NCI-H2196 treated with DMSO at 0.1 percent for 48 hours (cell line): ENCODE data around the gene TSPAN19.
"Not testable (repeated sequence)": the region's sequence is repeated elsewhere in the genome, so short reads cannot be mapped to it uniquely, and the experiment has no call there.

ENCODE experiments used
- DNase-seq: peaks from one replicate; lab custom pipeline; 2025; ENCODE audit not compliant: unreplicated experiment; lab: John Stamatoyannopoulos, UW

TSPAN19 gene

DNA sequence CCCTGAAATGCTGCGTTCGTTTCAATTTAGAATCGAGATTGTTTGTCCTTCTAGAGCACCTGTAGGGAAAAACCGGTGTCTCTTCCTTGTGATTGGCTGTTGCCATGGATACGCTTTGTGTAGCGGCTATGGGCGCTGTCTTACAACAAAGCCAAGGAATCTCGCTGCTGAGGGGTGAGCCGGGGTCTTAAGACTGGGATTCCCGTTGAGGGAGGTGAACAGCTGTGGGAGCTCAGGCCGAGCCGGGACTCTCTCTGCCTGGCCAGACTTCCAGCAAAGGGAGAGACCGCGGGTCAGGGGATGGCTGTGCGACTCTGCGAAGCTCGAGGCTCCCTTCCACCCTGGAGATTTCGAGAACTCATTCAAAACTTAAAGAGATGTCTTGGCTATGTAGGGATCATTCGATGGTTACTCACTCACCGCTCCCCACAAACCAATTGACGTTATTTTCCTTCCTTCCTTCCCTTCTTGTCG, at the start of gene TSPAN19, which contains the start of gene LRRIQ1:
Gene TSPAN19, minus strand, starts transcription at position 44 of the 474 bp plus-strand sequence. CDS start 6,331 bp downstream, outside the sequence.
Gene LRRIQ1, plus strand, starts transcription at position 118 of the 474 bp plus-strand sequence. CDS start 1,826 bp downstream, outside the sequence.
- peak; percentile 77 for DNase-seq

DNA sequence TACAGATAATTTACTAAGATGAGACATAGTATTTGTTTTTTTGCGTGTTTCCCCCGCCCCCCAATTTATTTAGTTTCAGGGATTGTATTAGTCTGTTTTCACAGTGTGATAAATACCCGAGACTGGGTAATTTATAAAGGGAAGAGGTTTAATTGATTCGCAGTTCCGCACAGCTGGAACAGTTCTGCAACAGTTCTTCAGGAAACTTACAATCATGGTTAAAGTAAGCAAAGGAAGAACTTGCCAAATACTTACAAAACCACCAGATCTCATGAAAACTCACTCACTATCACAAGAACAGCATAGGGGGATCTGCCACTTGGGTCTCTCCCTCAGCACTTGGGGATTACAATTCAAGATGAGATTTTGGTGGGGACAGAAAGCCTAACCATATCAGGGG, 49.0 kb upstream of the TSPAN19 start:
- no peak for DNase-seq

DNA sequence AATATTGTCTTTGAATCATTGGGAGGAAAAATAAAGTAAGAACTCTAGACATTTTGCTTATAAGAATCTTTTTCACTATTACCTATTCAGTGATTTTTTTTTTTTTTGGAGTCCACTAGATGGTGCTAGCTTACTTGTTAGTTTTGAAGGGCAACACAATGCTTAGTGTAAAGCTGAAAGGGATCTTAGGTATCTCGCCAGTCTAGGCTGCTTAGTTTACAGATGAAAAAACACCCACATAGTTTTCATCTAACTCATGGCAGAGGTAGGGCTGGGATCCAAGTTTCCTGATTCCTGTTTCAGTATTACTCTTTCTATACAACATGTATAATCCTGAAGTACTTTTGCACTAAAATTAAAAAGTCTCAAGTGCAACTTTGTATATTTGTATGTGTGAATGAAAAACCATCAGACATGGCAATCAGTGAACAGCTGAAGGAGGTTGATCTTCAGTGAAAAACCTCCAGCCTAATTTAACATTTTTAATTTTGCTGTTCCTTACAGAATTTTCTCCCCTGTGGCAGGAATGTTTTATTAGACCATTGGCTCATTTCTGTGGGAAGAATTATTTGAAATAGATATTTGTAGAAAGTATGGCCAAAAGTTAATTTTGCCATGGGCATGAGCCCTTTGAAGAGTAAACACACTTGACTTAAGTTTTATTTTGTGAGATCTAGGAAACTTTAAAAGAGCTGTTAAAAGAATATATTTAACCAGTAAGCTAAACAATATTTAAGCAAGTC, 40.8 kb upstream of the TSPAN19 start:
- DNase-seq = peak; percentile 23

DNA sequence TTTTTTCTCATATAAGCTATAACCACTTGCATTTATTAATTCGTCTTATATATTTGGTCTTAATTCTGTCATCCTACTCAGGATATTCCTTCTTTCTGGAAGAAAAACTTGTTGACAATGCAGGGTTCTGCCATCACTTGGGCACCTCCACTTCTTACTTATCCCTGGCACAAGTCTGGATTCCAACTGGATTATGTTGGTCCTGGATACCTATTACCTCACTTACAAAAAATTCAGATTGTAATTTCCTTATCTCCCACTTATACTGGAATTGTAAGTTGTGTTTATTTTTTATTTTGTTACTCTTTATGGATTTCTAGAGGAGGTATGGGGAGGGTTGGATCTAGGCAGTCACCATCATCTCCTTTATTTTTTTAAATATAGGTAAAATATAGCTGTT, 36.7 kb upstream of the TSPAN19 start:
- DNase-seq = no peak

DNA sequence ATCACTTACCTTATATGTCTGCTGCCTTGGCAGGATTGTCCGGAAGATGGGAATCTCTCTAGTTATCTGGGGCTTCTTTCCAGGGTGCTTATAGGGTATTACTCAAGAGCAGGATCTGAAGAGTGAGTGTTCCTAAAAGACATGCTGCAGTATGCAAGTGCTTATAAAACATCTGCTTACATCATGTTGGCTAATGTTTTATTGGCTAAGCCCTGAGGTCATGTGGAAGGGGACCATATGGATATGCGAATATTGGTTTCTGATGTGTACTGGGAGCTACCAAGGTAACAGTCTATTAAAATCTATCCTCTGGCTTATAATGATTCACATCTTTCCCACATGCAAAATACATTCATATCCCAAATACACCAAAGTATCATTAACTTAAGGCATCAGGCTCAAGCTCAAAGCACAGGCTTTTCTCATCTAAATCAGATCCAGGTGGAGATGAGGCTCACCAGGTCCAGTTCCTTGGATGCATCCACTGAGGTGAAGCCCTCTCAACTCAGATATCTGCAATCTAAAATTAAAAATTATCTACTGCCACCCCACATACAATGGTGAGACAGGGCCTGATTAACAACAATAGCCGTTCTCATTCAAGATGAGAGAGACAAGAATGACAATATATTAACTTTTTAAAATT, 29.9 kb upstream of the TSPAN19 start:
- no peak for DNase-seq

DNA sequence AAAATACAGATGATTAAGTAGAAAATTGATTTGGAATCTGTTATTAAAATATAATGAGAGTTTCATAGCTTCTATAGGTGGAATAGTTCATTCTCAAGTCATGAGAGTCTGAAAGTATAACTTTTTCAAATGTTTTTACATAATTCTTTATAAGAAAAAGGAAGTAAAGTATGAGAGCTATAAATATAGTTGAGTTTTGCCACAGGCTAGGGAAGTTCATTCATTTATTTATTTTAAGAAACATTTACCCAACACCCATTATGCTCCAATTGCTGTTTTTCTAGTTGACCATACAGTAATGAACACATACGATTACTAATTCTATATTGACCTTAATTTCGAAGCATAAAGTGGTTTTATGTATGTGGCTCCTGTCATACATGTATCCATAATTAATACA, 24.8 kb upstream of the TSPAN19 start:
- no peak for DNase-seq

DNA sequence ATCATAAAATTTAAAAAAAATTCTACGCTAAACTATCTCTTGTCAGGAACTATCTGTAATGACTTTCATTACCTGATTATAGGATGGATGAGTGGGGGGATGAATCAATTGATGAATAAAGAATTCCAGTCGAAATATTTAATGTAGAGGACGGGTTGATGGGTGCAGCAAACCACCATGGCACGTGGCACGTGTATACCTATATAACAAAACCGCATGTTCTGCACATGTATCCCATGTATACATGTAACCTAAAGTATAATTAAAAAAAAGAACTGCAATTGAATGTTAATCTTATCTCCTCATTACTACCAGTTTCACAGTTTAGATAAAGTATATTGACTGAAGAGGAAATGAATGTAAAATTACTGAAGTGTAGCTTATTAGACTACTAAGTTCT, 23.5 kb upstream of the TSPAN19 start:
- no peak for DNase-seq

DNA sequence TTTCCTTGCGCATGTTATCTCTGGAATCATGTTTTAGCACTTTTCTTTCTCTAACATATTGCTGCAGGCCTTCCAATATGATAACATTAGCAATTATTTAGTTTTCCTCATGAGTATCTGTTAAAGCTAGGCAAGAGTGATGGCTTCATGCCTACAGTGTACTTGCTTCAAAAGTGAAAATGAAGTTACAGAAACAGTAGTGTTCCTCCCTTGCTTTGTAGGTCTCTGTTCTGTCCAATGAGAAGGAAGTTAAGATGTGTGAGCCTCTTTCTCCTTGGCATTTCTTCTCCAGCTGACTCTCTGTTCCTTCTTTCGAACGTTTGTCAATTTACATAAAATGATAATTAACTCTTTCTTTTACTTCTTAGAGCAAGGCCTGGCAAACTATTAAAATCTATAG, 22.3 kb upstream of the TSPAN19 start:
- no peak for DNase-seq

DNA sequence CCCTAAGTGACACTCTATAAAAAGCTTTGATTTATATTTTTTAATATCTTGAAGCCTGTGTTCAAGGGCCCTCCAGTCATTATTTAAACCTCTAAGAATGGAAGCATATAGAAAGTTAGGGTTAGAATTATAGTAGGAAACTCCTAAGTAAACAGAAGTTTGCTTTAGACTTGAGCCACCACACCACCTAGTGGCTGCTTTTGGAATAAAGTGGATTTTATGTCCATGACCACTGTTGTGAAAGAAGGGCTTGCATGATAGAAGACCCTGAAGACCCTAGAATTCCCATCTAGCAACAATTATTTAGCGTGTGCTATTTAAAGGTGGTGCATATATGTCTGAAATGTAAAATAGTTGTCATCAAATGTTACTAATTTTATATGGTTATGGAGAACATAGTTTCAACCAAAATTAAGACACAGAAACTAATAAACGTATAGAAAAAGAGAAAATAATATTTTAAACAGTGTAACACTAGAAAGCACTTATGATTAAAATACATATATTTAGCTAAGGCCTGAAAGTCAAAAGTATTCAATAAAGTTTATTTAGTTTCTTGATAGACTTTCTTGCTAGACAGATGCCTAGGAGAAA, 21.4 kb upstream of the TSPAN19 start:
- no peak for DNase-seq

DNA sequence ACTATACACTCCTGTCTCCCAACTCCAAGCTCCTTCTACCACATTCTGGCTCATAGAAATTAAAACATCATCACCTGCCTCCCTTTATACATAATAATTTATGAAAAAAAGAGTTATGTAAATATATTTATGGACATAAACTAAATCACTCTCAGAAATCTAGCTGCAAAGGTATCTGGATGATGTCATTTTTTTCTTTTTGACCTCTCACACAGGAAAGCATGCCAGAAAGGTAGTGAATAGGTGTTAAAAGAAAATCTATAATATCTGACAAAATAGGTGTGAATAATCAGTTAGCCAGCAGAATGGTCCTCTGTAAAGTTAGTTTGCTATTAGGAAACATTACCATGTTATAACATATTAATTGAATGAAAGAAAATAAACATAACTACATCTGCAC, 7.8 kb upstream of the TSPAN19 start:
- DNase-seq = no peak

DNA sequence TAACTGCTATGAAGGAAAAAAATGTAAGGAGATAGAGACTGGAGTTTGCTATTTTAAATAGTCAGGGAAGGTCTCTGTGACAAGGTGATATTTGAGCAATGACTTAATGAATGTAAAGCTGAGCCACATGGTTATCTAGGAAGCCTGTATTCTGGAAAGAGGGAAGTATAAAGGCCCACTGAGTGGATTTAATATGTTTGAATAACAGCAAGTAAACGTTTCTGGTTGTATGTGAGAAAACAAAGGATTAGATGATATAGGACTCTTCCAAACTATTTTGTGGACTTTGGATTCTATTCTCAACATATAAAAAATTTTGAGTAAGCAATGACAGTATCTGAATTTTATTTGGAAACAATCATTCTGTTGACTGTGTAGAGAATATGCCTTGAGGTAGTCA, 5.3 kb upstream of the TSPAN19 start:
- no peak for DNase-seq

DNA sequence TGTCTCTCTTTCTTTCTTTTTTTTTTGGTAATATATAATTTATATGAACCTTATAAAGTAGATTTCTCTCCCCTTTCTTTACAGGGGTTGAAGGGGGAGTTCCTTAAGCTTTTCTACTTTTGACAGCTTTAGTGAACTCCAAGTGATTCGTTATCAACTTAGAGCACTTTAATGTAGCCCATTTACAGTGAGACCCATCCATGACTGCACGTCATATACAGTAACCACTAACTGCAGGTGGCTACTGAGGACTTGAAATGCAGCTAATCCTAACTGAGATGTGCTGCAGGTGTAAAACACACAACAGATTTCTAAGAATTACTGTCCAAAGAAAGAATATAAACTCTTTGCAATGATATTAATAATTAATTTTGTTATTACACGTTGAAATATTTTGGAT, 656 bp upstream of the TSPAN19 start:
- DNase-seq = no peak

DNA sequence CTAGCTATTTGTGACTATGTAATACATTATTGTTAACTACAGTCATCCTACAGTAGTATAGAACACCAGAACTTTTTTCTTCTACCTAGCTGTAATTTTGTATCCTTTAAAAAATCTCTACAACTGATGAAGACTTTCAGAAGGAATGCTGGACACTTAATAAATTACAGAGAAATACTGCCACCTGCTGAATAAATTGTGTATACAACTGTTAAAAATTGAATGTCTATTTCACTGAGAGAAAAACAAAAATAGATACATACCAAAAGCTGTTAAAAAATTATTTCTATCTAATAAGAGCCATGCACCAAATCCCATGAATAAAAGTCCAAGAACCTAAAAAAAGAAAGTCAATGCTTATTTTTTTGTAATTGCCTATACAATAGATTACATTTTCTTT, 6.6 kb downstream of the TSPAN19 start:
- DNase-seq = peak; percentile 1

DNA sequence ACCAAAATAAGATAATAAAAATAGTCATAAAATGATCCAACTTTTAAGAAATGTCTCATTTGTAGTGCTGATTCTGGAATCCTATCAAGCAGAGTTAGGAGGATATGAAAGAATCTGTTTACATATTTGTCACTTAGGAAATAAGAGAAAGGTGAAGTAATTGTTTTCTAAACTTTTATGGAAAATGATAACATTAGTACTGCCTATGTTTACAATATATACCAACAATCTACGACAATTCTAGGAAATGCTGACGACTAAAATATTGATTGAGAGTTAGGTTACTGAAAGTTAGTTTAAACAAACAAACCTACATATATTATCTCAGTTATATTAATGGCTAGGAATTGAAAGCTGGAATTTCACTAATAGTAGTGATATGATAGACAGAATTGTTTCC, 18.0 kb downstream of the TSPAN19 start:
- DNase-seq = no peak

DNA sequence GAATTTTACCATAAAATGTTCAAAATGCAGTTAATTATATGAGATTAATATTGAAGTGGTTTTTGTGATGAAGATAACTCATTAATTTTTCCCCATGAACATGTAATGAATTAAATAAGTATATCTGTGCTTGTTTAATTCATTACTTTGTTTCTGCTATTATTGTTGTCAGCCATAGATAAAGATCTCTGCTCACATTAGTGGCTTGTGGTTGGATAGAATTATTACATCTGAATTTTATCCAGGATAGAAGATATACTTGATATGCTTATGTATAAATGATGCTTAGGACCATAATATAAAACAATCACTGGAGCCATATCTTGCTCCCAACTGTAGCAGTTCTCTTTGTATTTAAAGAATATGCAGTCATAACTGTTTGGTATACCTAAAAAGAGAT, 18.5 kb downstream of the TSPAN19 start:
- no peak for DNase-seq

DNA sequence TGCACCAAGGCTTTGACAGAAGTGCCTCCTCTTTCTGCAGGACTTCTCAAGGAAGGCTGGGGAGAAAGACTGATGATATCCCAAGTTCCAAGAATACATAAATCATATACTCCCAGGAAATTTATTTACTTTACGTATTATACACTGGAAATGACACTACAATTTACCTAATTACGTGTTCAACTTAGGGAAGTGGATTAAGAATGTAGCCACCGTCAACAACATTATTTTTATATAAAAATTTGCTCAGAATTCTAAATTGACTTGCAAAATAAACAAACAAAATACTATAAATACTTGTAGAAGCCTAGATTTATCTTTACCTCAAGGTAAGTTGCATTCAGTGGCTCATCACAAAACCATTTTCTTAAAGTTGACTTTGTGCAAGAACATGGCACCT, 18.9 kb downstream of the TSPAN19 start:
- DNase-seq = no peak

DNA sequence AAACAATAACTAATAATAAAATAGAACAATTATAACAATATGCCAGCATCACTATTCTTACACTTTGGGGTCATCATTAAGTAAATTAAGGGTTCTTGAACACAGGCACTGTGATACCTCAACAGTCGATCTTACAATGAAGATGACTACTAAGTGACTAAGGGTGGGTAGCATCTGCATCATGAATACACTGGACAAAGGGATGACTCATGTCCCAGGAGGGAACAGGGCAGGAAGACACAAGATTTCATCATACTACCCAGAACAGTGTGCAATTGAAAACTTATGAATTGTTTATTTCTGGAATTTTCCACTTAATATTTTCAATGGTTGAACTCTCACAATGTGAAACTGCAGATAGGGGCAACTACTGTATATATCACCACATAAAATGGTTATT, 19.7 kb downstream of the TSPAN19 start:
- no peak for DNase-seq

DNA sequence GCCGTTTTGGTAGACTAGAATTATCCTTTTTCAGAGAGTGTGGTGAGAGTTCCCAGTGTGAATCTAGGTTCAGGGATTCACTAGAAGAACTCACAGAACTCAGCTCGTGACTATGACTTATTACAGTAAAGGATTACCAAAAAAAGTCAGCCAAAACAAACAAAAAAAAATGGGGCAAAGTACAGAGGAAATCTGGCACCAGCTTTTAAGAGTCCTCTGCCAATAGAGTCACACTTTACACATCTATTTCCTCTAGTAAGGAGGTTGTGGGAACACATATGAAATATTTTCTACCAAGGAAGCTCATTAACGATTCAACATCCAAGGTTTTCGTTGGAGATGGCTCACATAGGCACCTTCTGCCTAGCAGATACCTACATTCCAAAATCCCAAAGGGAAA, 28.2 kb downstream of the TSPAN19 start:
- no peak for DNase-seq

DNA sequence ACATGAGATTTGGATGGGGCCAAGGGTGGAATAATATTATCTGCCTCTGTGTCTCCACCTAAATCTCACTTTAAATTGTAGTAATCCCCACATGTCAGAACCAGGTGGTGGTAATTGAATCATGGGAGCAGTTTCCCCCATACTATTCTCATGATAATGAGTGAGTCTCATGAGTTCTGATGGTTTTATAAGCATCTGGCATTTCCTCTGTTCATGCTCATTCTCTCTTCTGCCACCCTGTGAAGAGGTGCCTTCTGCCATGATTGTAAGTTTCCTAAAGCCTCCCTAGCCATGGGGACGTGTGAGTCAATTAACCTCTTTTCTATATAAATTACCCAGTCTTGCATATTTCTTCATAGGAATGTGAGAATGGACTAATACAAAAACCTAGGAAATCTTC, 29.9 kb downstream of the TSPAN19 start:
- no peak for DNase-seq

DNA sequence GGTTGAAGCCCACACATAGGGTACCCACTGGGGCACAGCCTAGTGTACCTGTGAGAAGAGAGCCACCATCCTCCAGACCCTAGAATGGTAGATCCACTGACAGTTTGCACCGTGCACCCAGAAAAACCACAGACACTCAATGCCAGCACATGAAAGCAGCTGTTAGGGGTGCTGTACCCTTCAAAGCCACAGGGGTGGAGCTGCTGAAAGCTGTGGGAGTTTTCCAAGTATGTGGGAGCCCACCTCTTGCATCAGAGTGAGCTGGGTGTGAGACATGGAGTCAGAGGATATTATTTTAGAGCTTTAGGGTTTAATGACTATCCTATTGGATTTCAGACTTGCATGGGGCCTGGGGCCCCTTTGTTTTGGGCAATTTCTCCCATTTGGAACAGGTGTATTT, 30.5 kb downstream of the TSPAN19 start:
- no peak for DNase-seq

DNA sequence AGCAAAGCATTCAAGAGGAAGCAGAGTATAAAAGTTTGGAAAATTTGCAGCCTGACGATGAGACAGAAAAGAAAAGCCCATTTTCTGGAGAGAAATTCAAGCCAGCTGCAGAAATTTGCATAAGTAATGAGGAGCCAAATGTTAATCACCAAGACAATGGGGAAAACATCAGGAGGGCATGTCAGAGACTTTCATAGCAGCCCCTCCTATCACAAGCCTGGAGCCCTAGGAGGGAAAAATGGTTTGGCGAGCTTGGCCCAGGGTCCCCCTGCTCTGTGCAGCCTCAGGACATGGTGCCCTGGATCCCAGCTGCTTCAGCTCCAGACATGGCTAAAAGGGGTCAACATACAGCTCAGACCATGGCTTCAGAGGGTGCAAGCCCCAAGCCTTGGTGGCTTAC, 31.0 kb downstream of the TSPAN19 start:
- not testable (repeated sequence) for DNase-seq

DNA sequence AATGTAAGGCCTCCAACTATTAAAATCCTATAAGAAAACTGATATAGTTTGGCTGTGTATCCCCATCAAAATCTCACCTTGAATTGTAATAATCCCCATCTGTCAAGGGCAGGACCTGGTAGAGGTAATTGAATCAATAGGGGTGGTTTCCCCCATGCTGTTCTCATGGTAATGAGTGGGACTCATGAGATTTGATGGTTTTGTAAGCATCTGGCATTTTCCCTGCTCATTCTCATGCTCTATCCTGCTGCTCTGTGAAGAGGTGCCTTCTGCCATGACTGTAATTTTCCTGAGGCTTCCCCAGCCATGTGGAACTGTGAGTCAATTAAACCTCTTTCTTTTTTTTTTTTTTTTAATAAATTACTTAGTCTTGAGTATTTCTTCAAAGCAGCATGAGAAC, 31.9 kb downstream of the TSPAN19 start:
- no peak for DNase-seq
